Measurements from ENCODE around the gene PDLIM1.

- TF ChIP-seq CHD1 (IDR thresholded peaks at IDR 0.05; ENCODE audit: low read depth, low read length) (no peak), CTCF (IDR thresholded peaks at IDR 0.05; ENCODE audit: control extremely low read depth in 1 of 3, insufficient read depth in 1 of 3, low read depth in 1 of 3, low read length in 3 of 3) (no peak), POLR2AphosphoS5 (IDR thresholded peaks at IDR 0.05; ENCODE audit: low read depth, low read length) (no peak), CHD7 (IDR thresholded peaks at IDR 0.05; ENCODE audit: insufficient replicate concordance, low read length) (no peak), CEBPB (IDR thresholded peaks at IDR 0.05; ENCODE audit: low read depth, low read length) (no peak), CBX5 (IDR thresholded peaks at IDR 0.05; ENCODE audit: low read depth, low read length) (no peak), CREB1 (IDR thresholded peaks at IDR 0.05) (no peak), SUZ12 (IDR thresholded peaks at IDR 0.05; ENCODE audit: low read length) (no peak), TAF1 (IDR thresholded peaks at IDR 0.05; ENCODE audit: low read depth, low read length) (no peak), BACH1 (IDR thresholded peaks at IDR 0.05; ENCODE audit: low read length) (no peak), HDAC2 (IDR thresholded peaks at IDR 0.05; ENCODE audit: borderline replicate concordance in 1 of 2, low read depth in 2 of 2, low read length in 2 of 2) (no peak), SRF (IDR thresholded peaks at IDR 0.05; ENCODE audit: low read depth, low read length) (no peak)
- TF ChIP-seq, protein P1, sequence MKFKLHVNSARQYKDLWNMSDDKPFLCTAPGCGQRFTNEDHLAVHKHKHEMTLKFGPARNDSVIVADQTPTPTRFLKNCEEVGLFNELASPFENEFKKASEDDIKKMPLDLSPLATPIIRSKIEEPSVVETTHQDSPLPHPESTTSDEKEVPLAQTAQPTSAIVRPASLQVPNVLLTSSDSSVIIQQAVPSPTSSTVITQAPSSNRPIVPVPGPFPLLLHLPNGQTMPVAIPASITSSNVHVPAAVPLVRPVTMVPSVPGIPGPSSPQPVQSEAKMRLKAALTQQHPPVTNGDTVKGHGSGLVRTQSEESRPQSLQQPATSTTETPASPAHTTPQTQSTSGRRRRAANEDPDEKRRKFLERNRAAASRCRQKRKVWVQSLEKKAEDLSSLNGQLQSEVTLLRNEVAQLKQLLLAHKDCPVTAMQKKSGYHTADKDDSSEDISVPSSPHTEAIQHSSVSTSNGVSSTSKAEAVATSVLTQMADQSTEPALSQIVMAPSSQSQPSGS (IDR thresholded peaks at IDR 0.05; ENCODE audit: low read length) = no peak
These were observed 34.5 kb downstream of the PDLIM1 start for GRCh38 chr10:95256268-95256667.

All from H1 (cell line).